H1 (cell line): ENCODE results near the gene ZFP14. TPM values are rescaled to one million over a fixed set of nuclear protein-coding genes. Genes with fewer than 3 reads are reported as not detected.

Source experiments
- CBX5 ChIP-seq: fragments of 300-800, 300-1000 bp; sonication (generic); IDR thresholded peaks from 2 replicates; pipeline ENCODE4 v1.7.1; 2016; ENCODE audit warnings: antibody characterized with exemption, low read length, low read depth
- CEBPB ChIP-seq: IDR thresholded peaks from 2 replicates; pipeline ENCODE4 v1.6.1; 2012; ENCODE audit warnings: low read depth, low read length
- CHD2 ChIP-seq: IDR thresholded peaks from 2 replicates; pipeline ENCODE4 v1.6.1; 2012; ENCODE audit warnings: low read length, improper control_type of control experiment
- SAP30 ChIP-seq: fragments of 300-600 bp; sonication (generic); IDR thresholded peaks from 2 replicates; pipeline ENCODE4 v1.7.1; 2012; ENCODE audit warnings: low read length, moderate library complexity, mild to moderate bottlenecking, inconsistent platforms; ENCODE audit not compliant: insufficient read depth, insufficient replicate concordance
- polyA plus RNA-seq, 7 experiments: library from polyadenylated mRNA; depleted of rRNA in 3 of 7; stranded (reverse) in 5 of 7; unstranded in 2 of 7; fragments of >200 nt in 5 of 7; fragments of 200-250 nt in 2 of 7; gene quantifications; 1 replicate in 5 of 7; 2 replicates in 1 of 7; 4 replicates in 1 of 7; pipeline versions ENCODE4 v1.2.1 to v1.2.3, GENCODE V29; 2011 to 2013; ENCODE audit warnings: missing spikeins in 2 of 7, mixed read lengths in 2 of 7
- total RNA-seq: library from RNA; stranded (reverse); fragmentation: NEBNext Ultra II Directional; extraction: Animal tissue kit (Norgen Biotek cat#: 25700); gene quantifications from 2 replicates; pipeline ENCODE4 v1.2.1, GENCODE V29; 2021

ZFP14 gene
- total and polyA plus RNA-seq, 2 of the 8 experiments (the other 6 are each of a cell fraction or from before 2014, with no cell fraction given): 1.7 to 8.2 TPM

DNA sequence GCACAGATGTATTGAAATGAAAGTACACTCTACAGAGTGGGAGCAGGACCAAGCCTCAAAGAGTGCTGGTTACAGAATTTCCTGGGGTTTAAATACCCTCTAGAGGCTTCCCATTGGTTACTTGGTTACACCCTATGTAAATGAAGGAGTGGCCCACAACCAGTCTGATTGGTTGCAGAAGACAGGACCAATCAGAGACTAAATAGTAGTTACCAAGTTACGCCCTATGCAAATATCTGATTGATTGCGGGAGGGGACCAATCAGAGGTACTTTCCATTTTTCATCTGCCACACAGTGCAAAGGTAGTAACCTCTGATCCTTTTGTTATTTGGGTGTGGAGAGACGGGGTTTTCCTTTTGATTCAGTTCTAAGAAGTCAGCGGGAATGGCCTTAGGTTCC is 44.9 kb upstream of the ZFP14 start (continued):
- TF ChIP-seq SAP30 (no peak), CHD2 (no peak), CEBPB (no peak), CBX5 (no peak)
